A549 (cell line): ENCODE data around the gene CAMTA1.

Experiments
- CTCF ChIP-seq: fragments of >200 bp; sonication (Bioruptor Twin); formaldehyde crosslinking; IDR thresholded peaks from 3 replicates; pipeline ENCODE4 v1.5.1; 2016
- HDAC2 ChIP-seq: fragments of 200-600 bp; sonication (generic); IDR thresholded peaks from 2 replicates; pipeline ENCODE4 v1.6.1; 2016
- HOXA7 ChIP-seq: fragments of 250-450 bp; sonication (Bioruptor Pico); IDR thresholded peaks from 2 replicates; pipeline ENCODE4 v1.5.0; 2020; ENCODE audit warnings: mild to moderate bottlenecking, moderate library complexity
- MAX ChIP-seq: IDR thresholded peaks from 2 replicates; pipeline ENCODE4 v1.6.1; 2012
- MAZ ChIP-seq: fragments of 150-350 bp; IDR thresholded peaks from 2 replicates; pipeline ENCODE4 v1.6.1; 2014; ENCODE audit warnings: antibody characterized with exemption, low read depth, low read length, borderline replicate concordance
- MYC ChIP-seq: IDR thresholded peaks from 2 replicates; pipeline ENCODE4 v1.6.1; 2012; ENCODE audit warnings: mild to moderate bottlenecking, inconsistent platforms, low read length, improper control_type of control experiment, borderline replicate concordance
- POLR2A ChIP-seq: IDR thresholded peaks from 2 replicates; pipeline ENCODE4 v1.6.1; 2012; ENCODE audit warnings: mild to moderate bottlenecking, low read length
- RARB ChIP-seq: fragments of 250-450 bp; sonication (Bioruptor Pico); IDR thresholded peaks from 2 replicates; pipeline ENCODE4 v1.8.0; 2021; ENCODE audit warnings: mild to moderate bottlenecking, moderate library complexity
- REST ChIP-seq: fragments of 200-600 bp; sonication (generic); IDR thresholded peaks from 2 replicates; pipeline ENCODE4 v1.6.1; 2016; ENCODE audit warnings: antibody characterized with exemption, mild to moderate bottlenecking, moderate library complexity
- SREBF2 ChIP-seq: fragments of 450-650 bp; IDR thresholded peaks from 2 replicates; pipeline ENCODE4 v1.6.1; 2014; ENCODE audit warnings: mild to moderate bottlenecking, moderate library complexity
- USF2 ChIP-seq: fragments of 450-650 bp; IDR thresholded peaks from 2 replicates; pipeline ENCODE4 v1.6.1; 2014; ENCODE audit warnings: antibody characterized with exemption
- ZFP36 ChIP-seq: fragments of 450-650 bp; IDR thresholded peaks from 2 replicates; pipeline ENCODE4 v1.6.1; 2014; ENCODE audit warnings: borderline replicate concordance; ENCODE audit not compliant: partially characterized antibody
- ZNF302 ChIP-seq: fragments of 250-450 bp; sonication (Bioruptor Pico); IDR thresholded peaks from 2 replicates; pipeline ENCODE4 v1.9.0; 2021; ENCODE audit warnings: inconsistent platforms, mild to moderate bottlenecking, moderate library complexity

- TF ChIP-seq HOXA7 (CRISPR knock-in tag): no peak
- TF ChIP-seq REST: no peak
- TF ChIP-seq CTCF: no peak
- no peak for TF ChIP-seq ZNF302 (CRISPR knock-in tag)
- TF ChIP-seq MAX: no peak
- no peak for TF ChIP-seq RARB (CRISPR knock-in tag)
- TF ChIP-seq POLR2A: no peak
- TF ChIP-seq SREBF2: no peak
- TF ChIP-seq USF2: no peak
- no peak for TF ChIP-seq MAZ
- TF ChIP-seq HDAC2: no peak
- TF ChIP-seq ZFP36: no peak
- TF ChIP-seq MYC: no peak
These were observed 586.7 kb downstream of the CAMTA1 start for GRCh38 chr1:7371926-7372325.
